NCI-H2227 (cell line): ENCODE results near the gene PHF21B.

Experiments
- DNase-seq: peaks from one replicate; lab custom pipeline; 2025; ENCODE audit not compliant: unreplicated experiment; lab: John Stamatoyannopoulos, UW

PHF21B gene

DNA sequence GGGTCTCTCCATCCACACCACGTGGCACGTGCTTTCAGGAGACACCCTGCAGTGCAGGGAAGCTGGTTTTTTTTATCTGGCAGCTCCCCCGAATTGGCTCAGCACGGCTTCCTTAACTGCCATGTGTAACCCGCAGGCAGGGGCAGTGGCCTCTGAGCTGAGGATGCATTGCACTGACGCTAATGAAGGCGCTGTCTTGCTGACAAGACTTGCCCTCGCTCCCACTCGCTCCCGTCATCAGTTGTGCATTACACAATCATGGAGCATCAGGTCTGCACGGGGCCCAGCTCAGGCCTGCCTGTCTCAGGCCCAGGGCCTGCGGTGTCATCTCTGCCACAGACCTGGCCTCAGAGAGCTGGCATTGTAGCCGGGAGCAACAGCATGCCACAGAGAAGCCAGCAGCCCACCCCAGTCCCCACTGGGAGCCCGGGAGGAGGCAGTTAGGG, 161.5 kb downstream of the PHF21B start:
- no peak for DNase-seq

- no peak for DNase-seq
Observed at GRCh38 chr22:44847892-44848291, 161.9 kb downstream of the PHF21B start.

DNA sequence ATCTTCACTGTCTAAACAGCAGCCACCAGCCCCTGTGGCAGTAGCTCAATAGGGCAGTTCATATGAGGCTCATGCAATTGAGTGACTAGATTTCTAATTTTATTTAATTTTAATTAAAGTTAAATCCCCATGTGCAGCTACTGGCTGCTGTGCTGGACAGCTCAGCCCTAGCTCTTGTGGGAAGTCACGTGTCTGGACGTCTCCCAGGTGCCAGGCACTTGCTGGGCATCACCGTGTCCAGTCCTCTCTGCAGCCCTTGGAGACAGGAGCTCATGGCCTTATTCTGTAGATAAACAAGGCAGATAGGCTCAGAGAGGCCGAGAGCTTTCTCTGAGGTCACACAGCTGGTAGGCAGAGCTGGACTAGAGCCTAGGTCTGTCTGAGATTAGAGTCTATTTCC, 162.4 kb downstream of the PHF21B start:
- no peak for DNase-seq

GRCh38 chr22:44846726-44847275, 163.0 kb downstream of the PHF21B start:
- no peak for DNase-seq

DNA sequence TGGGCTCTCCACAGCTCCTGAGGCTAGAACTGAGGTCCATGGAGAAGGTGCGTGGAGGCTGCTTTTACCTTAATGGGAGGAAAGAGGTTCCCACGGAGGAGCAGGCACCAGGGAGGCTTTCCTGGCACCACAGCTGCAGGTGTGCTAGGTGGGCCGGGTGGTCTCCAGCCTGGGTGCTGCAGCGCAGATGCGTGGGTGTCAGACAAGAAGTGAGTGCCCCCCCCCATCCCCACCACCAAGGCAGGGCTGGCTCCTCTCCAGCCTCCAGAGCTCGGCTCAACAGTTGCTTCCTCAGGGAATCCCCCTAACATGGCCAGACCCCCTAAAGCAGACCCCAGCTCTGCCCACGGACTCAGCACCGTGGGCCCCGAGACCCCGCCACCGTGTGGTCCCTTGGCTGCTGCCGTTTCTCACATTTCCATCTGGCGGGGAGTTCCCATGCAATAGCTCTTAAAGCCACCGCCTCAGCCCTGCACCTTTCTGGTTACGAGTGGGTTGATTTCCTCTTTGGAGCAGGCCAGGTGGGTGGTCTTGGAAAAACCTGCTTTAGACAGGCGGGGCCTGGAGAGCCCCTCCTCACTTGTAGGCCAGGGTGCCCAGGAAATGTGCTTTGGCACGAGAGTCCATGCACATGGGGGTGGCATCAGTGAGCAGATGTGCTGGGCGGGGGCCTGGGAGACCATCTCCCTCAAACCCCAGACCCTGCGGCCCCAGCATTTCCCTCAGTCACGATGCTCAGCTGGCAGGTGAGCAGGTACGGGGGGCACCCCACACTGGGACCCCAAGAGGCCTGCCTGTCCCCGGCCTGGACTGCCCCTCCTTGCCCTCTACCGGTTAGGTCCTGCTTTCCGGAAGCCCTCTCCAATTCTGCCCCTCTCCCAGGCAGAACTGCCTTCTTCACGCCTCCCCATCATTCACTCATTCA, 163.7 kb downstream of the PHF21B start:
- DNase-seq: no peak

DNA sequence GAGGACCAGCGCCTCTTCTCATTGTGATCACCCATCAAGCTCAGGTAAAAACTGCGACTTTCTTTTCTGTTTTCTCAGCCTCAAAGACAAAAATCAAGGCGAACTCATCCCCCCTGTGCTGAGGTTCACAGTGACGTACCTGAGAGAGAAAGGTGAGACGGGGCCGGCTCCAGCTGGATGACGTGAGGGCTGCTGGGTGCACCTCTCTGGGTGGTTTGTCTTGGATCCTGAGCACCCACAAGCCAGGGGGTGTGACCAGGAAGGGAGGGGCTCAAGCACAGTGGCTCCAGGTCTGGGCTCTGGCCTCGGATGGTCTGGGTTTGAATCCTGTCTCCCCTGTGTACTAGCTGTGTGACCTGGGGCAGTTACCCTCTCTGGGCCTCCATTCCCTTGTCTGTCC, 164.6 kb downstream of the PHF21B start:
- DNase-seq: no peak

DNA sequence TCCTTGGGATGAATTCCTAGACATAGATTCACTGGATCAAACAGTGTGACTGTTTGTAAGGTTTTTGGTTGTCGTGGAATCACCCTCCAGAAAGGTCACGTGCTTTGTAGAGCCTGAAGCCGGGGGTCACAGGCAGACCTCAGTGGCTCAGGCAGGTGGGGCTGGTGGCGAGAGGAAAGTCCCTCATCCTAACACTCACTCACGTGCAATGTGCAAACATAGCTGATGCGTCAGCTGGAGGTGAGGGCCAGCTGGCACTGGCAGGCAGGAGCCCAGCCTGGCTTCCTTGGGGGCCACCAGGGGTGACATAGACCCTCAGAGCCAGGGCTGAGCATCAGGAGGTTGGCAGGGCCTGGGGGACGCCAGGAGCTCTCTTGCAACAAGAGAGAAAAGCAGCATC, 167.4 kb downstream of the PHF21B start:
- DNase-seq: no peak

- no peak for DNase-seq
Observed at GRCh38 chr22:44840611-44841322, 169.0 kb downstream of the PHF21B start.

GRCh38 chr22:44839721-44840120, 170.1 kb downstream of the PHF21B start:
- no peak for DNase-seq

DNA sequence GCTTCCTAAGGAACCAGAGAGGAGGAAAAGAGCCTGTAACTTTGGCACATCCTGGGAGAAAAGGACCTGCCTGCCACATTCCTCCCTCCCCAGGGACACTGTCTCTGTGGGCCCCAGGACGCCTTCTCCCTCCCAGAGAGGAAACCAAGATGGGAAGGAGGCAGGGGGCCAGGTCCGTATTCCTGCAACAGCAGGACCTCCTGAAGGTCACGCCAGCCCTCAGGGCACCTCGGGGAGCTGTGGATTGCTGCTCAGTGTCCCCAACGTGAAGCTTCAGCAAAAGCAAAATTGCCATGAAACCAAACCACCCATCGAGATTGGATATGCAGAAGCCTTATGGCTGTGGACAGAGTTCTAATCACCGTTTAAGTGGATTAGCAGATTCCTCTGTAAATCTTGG, 170.7 kb downstream of the PHF21B start:
- no peak for DNase-seq

DNA sequence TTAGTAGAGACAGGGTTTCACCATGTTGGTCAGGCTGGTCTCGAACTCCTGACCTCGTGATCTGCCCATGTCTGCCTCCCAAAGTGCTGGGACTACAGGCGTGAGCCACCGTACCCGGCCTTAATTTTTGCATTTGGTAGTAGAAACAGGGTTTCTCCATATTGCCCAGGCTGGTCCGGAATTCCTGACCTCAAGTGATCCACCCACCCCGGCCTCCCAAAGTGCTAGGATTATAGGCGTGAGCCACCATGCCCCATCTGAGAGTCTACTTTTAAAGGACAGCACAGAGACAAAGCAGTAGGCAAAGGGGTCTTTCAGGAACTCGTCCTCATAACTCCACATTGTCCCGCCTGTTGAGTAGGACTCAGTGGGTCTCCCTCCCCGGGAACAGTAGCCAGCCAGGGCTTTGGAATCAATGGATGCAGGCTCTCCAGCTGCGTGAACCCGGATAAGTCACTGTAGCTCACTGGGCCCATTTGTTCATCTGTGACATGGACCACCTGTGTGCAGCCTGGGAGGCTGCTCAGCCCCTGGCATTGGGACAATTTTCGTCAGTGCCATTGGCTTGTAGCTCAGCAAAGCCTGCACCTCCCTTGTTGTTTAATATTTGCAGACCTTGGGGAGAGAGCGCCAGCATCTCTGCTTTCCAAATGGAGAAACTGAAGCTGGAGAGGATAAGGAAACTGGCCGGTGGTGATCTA, 171.3 kb downstream of the PHF21B start:
- no peak for DNase-seq

DNA sequence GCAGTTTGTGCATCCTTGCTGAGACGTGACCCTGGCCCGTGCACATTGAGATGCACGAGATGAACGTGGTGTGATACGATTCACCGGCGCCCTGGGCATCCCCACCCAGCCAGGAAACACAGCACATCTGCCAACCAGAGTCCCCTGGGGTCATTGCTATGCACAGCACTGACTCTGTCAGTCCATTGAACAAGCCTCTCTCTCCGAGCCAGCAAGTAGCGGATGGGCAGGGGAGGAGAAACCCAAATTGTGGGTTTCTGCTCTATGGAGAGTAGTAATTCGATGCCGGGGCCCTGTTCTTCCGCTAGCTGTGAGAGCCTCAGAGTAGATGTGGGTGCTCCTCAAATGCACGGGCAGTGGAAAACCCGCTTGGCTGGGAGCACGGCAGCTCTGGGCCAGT, 172.3 kb downstream of the PHF21B start:
- DNase-seq: no peak

DNA sequence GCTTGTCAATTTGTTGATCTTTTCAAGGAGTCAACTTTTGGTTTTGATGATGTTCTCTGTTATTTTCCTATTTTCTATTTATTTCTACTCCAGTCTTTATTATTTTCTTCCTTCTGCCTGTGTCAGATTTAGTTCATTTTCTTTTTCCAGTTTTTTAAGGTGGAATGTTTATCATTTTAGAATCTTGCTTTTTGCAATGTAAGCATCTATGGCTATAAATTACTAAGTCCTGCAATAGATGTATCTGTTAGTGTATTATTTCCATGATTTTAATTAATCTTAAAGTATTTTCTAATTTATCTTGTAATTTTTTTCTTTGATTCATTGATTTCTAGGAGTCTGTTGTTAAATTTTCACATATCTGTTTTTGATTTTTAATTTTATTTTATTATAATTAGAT, 175.7 kb downstream of the PHF21B start:
- no peak for DNase-seq

DNA sequence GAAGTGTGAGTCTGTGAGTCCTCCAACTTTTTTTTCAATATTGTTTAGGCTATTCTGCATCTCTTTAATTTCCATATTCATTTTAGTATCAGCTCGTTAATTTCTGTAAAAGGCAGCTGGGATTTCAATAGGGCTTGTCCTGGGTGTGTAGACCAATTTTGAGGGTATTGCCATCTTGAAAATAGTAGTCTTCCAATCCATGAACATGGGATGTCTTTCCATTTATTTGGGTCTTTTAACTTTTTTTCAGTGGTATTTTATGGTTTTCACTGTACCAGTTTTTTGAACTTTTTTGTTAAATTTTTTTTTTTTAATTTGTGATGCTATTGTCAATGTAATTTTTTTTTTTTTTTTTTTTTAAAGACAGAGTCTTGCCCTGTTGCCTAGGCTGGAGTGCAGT, 177.9 kb downstream of the PHF21B start:
- DNase-seq: no peak
